KBM-7 (cell line): ENCODE measurements around the gene TMEM45B.
"Not testable (repeated sequence)": the region's sequence is repeated elsewhere in the genome, so short reads cannot be mapped to it uniquely, and the experiment has no call there.

Source experiments
- DNase-seq: peaks from one replicate; pipeline ENCODE4 v3.0.0-alpha.2; 2015
- in situ Hi-C: fragments of 300-500 bp; cut with MboI; formaldehyde crosslinking; loops from 2 replicates; pipeline ENCODE4 v1.14.3; 2020; ENCODE audit warnings: low sequenced_read_pairs, low pct_unique_long_range_greater_than_20kb, mixed read lengths

The TMEM45B gene

GRCh38 chr11:129815596-129816461 is at the start of gene TMEM45B:
TMEM45B (plus strand) TSS chr11:129815848; CDS start chr11:129852483, 36,635 bp downstream.
- in situ Hi-C loops = no loop called here

GRCh38 chr11:129766898-129767604 is 48.6 kb upstream of the TMEM45B start:
- DNase-seq = peak; percentile 63
- in situ Hi-C loops = no loop called here

More at GRCh38 chr11:129815596-129816461, at the start of gene TMEM45B:
- DNase-seq = no peak

GRCh38 chr11:129767827-129768226 is 47.8 kb upstream of the TMEM45B start:
- in situ Hi-C loops = no loop called here
- no peak for DNase-seq

GRCh38 chr11:129768356-129768755 is 47.3 kb upstream of the TMEM45B start:
- DNase-seq = no peak
- in situ Hi-C loops = no loop called here

GRCh38 chr11:129769059-129769458 is 46.6 kb upstream of the TMEM45B start:
- in situ Hi-C loops = no loop called here
- no peak for DNase-seq

GRCh38 chr11:129770993-129771392 is 44.7 kb upstream of the TMEM45B start:
- DNase-seq = no peak
- in situ Hi-C loops = no loop called here

- DNase-seq = peak; percentile 11
- in situ Hi-C loops = not testable (repeated sequence)
These were observed 44.2 kb upstream of the TMEM45B start for GRCh38 chr11:129771456-129771855.

- in situ Hi-C loops = no loop called here
- DNase-seq = no peak
These were observed 36.8 kb upstream of the TMEM45B start for GRCh38 chr11:129778877-129779276.

- in situ Hi-C loops = no loop called here
- DNase-seq = no peak
These were observed 36.3 kb upstream of the TMEM45B start for GRCh38 chr11:129779342-129779741.

- peak; percentile 64 for DNase-seq
- in situ Hi-C loops = no loop called here
These were observed 30.1 kb upstream of the TMEM45B start for GRCh38 chr11:129785383-129786111.

- in situ Hi-C loops, DNase-seq: not testable (repeated sequence)
These were observed 29.6 kb upstream of the TMEM45B start for GRCh38 chr11:129786112-129786416.

- in situ Hi-C loops = no loop called here
- no peak for DNase-seq
These were observed 28.0 kb upstream of the TMEM45B start for GRCh38 chr11:129787532-129788155.

GRCh38 chr11:129788278-129788677 is 27.4 kb upstream of the TMEM45B start:
- no peak for DNase-seq
- in situ Hi-C loops = no loop called here

- in situ Hi-C loops = no loop called here
- DNase-seq = no peak
These were observed 25.5 kb upstream of the TMEM45B start for GRCh38 chr11:129790106-129790505.

- in situ Hi-C loops = no loop called here
- DNase-seq = no peak
These were observed 24.1 kb upstream of the TMEM45B start for GRCh38 chr11:129791515-129791914.

- DNase-seq = no peak
- in situ Hi-C loops = no loop called here
These were observed 23.0 kb upstream of the TMEM45B start for GRCh38 chr11:129792663-129793062.

- in situ Hi-C loops = no loop called here
- no peak for DNase-seq
These were observed 20.6 kb upstream of the TMEM45B start for GRCh38 chr11:129795089-129795488.

GRCh38 chr11:129798212-129798611 is 17.4 kb upstream of the TMEM45B start:
- no peak for DNase-seq
- in situ Hi-C loops = no loop called here

GRCh38 chr11:129800162-129800561 is 15.5 kb upstream of the TMEM45B start:
- in situ Hi-C loops, DNase-seq: not testable (repeated sequence)
